HepG2 (cell line): ENCODE measurements around the gene SYCE3. TPM values are rescaled to one million over a fixed set of nuclear protein-coding genes. Genes with fewer than 3 reads are reported as not detected.
A peak's percentile ranks its signal among the peaks of the same experiment; 100 is the strongest.

Experiments
- CAMTA2 ChIP-seq: sonication (generic); formaldehyde crosslinking; IDR thresholded peaks from 2 replicates; pipeline ENCODE4 v1.4.0; 2020; ENCODE audit warnings: mild to moderate bottlenecking, missing genetic modification reagents, borderline replicate concordance
- CCDC6 ChIP-seq: sonication (generic); formaldehyde crosslinking; IDR thresholded peaks from 2 replicates; pipeline ENCODE4 v1.8.1; 2022; ENCODE audit warnings: mild to moderate bottlenecking, missing genetic modification reagents, moderate library complexity
- DPF2 ChIP-seq: sonication (generic); formaldehyde crosslinking; IDR thresholded peaks from 2 replicates; pipeline ENCODE4 v1.4.0; 2020; ENCODE audit warnings: mild to moderate bottlenecking, low read depth, missing genetic modification reagents, borderline replicate concordance
- GLMP ChIP-seq: sonication (generic); formaldehyde crosslinking; IDR thresholded peaks from 2 replicates; pipeline ENCODE4 v1.9.0; 2021; ENCODE audit warnings: missing genetic modification reagents, mild to moderate bottlenecking, borderline replicate concordance
- HOXA3 ChIP-seq: sonication (generic); formaldehyde crosslinking; IDR thresholded peaks from 2 replicates; pipeline ENCODE4 v1.5.0; 2020; ENCODE audit warnings: missing genetic modification reagents
- MIER2 ChIP-seq: IDR thresholded peaks from 2 replicates; pipeline ENCODE4 v1.6.1; 2016; ENCODE audit warnings: missing biosample characterization, missing genetic modification reagents
- NFE2L1 ChIP-seq: sonication (generic); formaldehyde crosslinking; IDR thresholded peaks from 2 replicates; pipeline ENCODE4 v1.4.0; 2020; ENCODE audit warnings: missing genetic modification reagents, mild to moderate bottlenecking, borderline replicate concordance
- PTBP1 ChIP-seq: fragments of 200-400 bp; formaldehyde crosslinking; IDR thresholded peaks from 2 replicates; pipeline ENCODE4 v1.6.1; 2018; ENCODE audit warnings: low read length, low read depth; ENCODE audit not compliant: poor library complexity, severe bottlenecking
- REPIN1 ChIP-seq: sonication (generic); formaldehyde crosslinking; IDR thresholded peaks from 2 replicates; pipeline ENCODE4 v1.8.0; 2022; ENCODE audit warnings: missing genetic modification reagents, low read depth, mild to moderate bottlenecking, borderline replicate concordance
- REXO4 ChIP-seq: sonication (generic); formaldehyde crosslinking; IDR thresholded peaks from 2 replicates; pipeline ENCODE4 v1.8.0; 2022; ENCODE audit warnings: missing genetic modification reagents, mild to moderate bottlenecking, borderline replicate concordance
- SAFB2 ChIP-seq: sonication (generic); formaldehyde crosslinking; IDR thresholded peaks from 2 replicates; pipeline ENCODE4 v1.5.1; 2020; ENCODE audit warnings: missing genetic modification reagents, low read depth, mild to moderate bottlenecking, borderline replicate concordance
- TCF12 ChIP-seq, 2 experiments: fragments of 450-650 bp in 1 of 2; sonication (generic) in 1 of 2; formaldehyde crosslinking in 1 of 2; IDR thresholded peaks; 2 replicates each; pipeline versions ENCODE4 v1.6.1 to v1.8.0; 2017 to 2022; ENCODE audit warnings: antibody characterized with exemption in 1 of 2, mild to moderate bottlenecking in 1 of 2, missing genetic modification reagents in 1 of 2, moderate library complexity in 1 of 2
- TFDP1 ChIP-seq: IDR thresholded peaks from 2 replicates; pipeline ENCODE4 v1.6.1; 2016; ENCODE audit warnings: missing compliant biosample characterization, missing genetic modification reagents, borderline replicate concordance
- ZIK1 ChIP-seq: sonication (generic); formaldehyde crosslinking; IDR thresholded peaks from 2 replicates; pipeline ENCODE4 v1.5.0; 2020; ENCODE audit warnings: mild to moderate bottlenecking, low read depth, missing genetic modification reagents, borderline replicate concordance
- ZNF275 ChIP-seq: sonication (generic); formaldehyde crosslinking; IDR thresholded peaks from 2 replicates; pipeline ENCODE4 v1.8.0; 2022; ENCODE audit warnings: missing genetic modification reagents, mild to moderate bottlenecking, inconsistent platforms, borderline replicate concordance
- ZNF333 ChIP-seq: sonication (generic); formaldehyde crosslinking; IDR thresholded peaks from 2 replicates; pipeline ENCODE4 v1.4.0; 2020; ENCODE audit warnings: mild to moderate bottlenecking, missing genetic modification reagents, borderline replicate concordance
- ZNF350 ChIP-seq: sonication (generic); formaldehyde crosslinking; IDR thresholded peaks from 2 replicates; pipeline ENCODE4 v1.4.0; 2020; ENCODE audit warnings: mild to moderate bottlenecking, low read depth, missing genetic modification reagents, borderline replicate concordance
- ZNF503 ChIP-seq: sonication (generic); formaldehyde crosslinking; IDR thresholded peaks from 2 replicates; pipeline ENCODE4 v1.4.0; 2020; ENCODE audit warnings: missing genetic modification reagents
- ZNF564 ChIP-seq: sonication (generic); formaldehyde crosslinking; IDR thresholded peaks from 2 replicates; pipeline ENCODE4 v1.8.1; 2023; ENCODE audit warnings: mild to moderate bottlenecking, missing genetic modification reagents
- ZNF674 ChIP-seq: sonication (generic); formaldehyde crosslinking; IDR thresholded peaks from 2 replicates; pipeline ENCODE4 v1.5.0; 2020; ENCODE audit warnings: low read depth, mild to moderate bottlenecking, missing genetic modification reagents
- ZNF761 ChIP-seq: sonication (generic); formaldehyde crosslinking; conservative IDR thresholded peaks from 2 replicates; pipeline ENCODE4 v1.4.0; 2020; ENCODE audit warnings: mild to moderate bottlenecking, missing genetic modification reagents
- ZNF782 ChIP-seq: sonication (generic); formaldehyde crosslinking; IDR thresholded peaks from 2 replicates; pipeline ENCODE4 v1.4.0; 2020; ENCODE audit warnings: missing genetic modification reagents, mild to moderate bottlenecking, borderline replicate concordance
- ZNF839 ChIP-seq: sonication (generic); formaldehyde crosslinking; IDR thresholded peaks from 2 replicates; pipeline ENCODE4 v1.4.0; 2020; ENCODE audit warnings: missing genetic modification reagents, mild to moderate bottlenecking, borderline replicate concordance
- ZSCAN25 ChIP-seq: sonication (generic); formaldehyde crosslinking; IDR thresholded peaks from 2 replicates; pipeline ENCODE4 v1.8.0; 2022; ENCODE audit warnings: mild to moderate bottlenecking, missing genetic modification reagents
- polyA plus RNA-seq, 8 experiments: library from polyadenylated mRNA; depleted of rRNA in 3 of 8; stranded (reverse) in 7 of 8; unstranded in 1 of 8; fragments of >200 nt; fragmentation: Illumina TruSeq in 4 of 8; extraction: Trizol in 4 of 8; gene quantifications; 2 replicates each; pipeline versions ENCODE4 v1.2.1 to v1.2.3, GENCODE V29; 2011 to 2016; ENCODE audit warnings: low read depth in 4 of 8, missing spikeins in 1 of 8, mixed read lengths in 1 of 8; ENCODE audit not compliant: insufficient read depth in 1 of 8
- total RNA-seq, 5 experiments: library from RNA; depleted of rRNA; stranded (reverse); fragments of >200 nt; fragmentation: Illumina TruSeq; extraction: Trizol; gene quantifications; 2 replicates each; pipeline ENCODE4 v1.2.3, GENCODE V29; 2016; ENCODE audit warnings: low read depth in 1 of 5

The SYCE3 gene
- total and polyA plus RNA-seq, 2 of the 13 experiments (the other 11 are each of a cell fraction or from before 2014, with no cell fraction given) = not detected

GRCh38 chr22:50530877-50531545 lies 31.7 kb downstream of the SYCE3 start (continued):
- TF ChIP-seq ZNF275 (CRISPR knock-in tag) (no peak), PTBP1 (no peak), SAFB2 (CRISPR knock-in tag) (0 out of 2 replicates have a peak, but pooled peaks have one; percentile 29), ZIK1 (no peak), DPF2 (CRISPR knock-in tag) (no peak), ZNF350 (CRISPR knock-in tag) (0 out of 2 replicates have a peak, but pooled peaks have one; percentile 16), REPIN1 (no peak), ZSCAN25 (CRISPR knock-in tag) (no peak), REXO4 (CRISPR knock-in tag) (no peak), ZNF674 (CRISPR knock-in tag) (no peak), ZNF839 (no peak), GLMP (CRISPR knock-in tag) (no peak), CAMTA2 (CRISPR knock-in tag) (no peak), ZNF782 (CRISPR knock-in tag) (no peak; the same call in 1 of the 2 replicates), ZNF503 (CRISPR knock-in tag) (no peak), ZNF333 (no peak), HOXA3 (CRISPR knock-in tag) (no peak), NFE2L1 (no peak), TFDP1 (CRISPR knock-in tag) (no peak), MIER2 (CRISPR knock-in tag) (no peak), ZNF761 (no peak; the same call in none of the 2 replicates), TCF12 (IDR thresholded peaks at IDR 0.05) (no peak), TCF12 (CRISPR knock-in tag; IDR thresholded peaks at IDR 0.05) (no peak), CCDC6 (CRISPR knock-in tag) (no peak), ZNF564 (peak; percentile 16; the same call in 1 of the 2 replicates)
